A673 (cell line): Measurements from ENCODE around the gene YBX2. TPM values are rescaled to one million over a fixed set of nuclear protein-coding genes. Genes with fewer than 3 reads are reported as not detected.
"Not testable (repeated sequence)": the region's sequence is repeated elsewhere in the genome, so short reads cannot be mapped to it uniquely, and the experiment has no call there.

Source experiments
- BruUV-seq: library from RNA; stranded (reverse); fragments of 400-500 nt; replicated peaks from 2 replicates; lab custom pipeline; 2021; lab: Mats Ljungman, UMichigan
- CTCF ChIA-PET: fragments of 300-600 bp; sonication (Branson Sonifier 250); formaldehyde crosslinking; loops from one replicate; lab custom pipeline; 2022; ENCODE audit warnings: antibody characterized with exemption; lab: Charles Lee
- POLR2A ChIA-PET: fragments of 300-600 bp; sonication (Branson Sonifier 250); formaldehyde crosslinking; loops from one replicate; lab custom pipeline; 2022; ENCODE audit warnings: antibody characterized with exemption; ENCODE audit not compliant: low non-redundant PET; lab: Charles Lee
- DNase-seq: peaks from one replicate; pipeline ENCODE4 v3.0.0-alpha.2; 2015; ENCODE audit warnings: low spot score
- H3K27ac ChIP-seq: fragments of 200-600 bp; sonication (generic); 2 replicates; pipeline ENCODE4 v1.5.1; 2016; ENCODE audit warnings: mixed run types, low read depth, mild to moderate bottlenecking, mixed read lengths, antibody characterized with exemption, low read length; ENCODE audit not compliant: poor library complexity, severe bottlenecking
- H3K27me3 ChIP-seq: fragments of 200-600 bp; sonication (generic); replicated peaks from 2 replicates; pipeline ENCODE4 v1.6.1; 2017; ENCODE audit warnings: mixed run types, low read depth, mild to moderate bottlenecking, mixed read lengths, antibody characterized with exemption, low read length; ENCODE audit not compliant: insufficient read depth, poor library complexity
- H3K36me3 ChIP-seq: fragments of 200-600 bp; sonication (generic); 2 replicates; pipeline ENCODE4 v1.6.1; 2016; ENCODE audit warnings: mixed run types, mild to moderate bottlenecking, mixed read lengths, antibody characterized with exemption, low read length; ENCODE audit not compliant: insufficient read depth, poor library complexity, severe bottlenecking
- H3K4me1 ChIP-seq: fragments of 200-600 bp; sonication (generic); 2 replicates; pipeline ENCODE4 v1.6.1; 2017; ENCODE audit warnings: mixed run types, mild to moderate bottlenecking, mixed read lengths, antibody characterized with exemption, low read length; ENCODE audit not compliant: insufficient read depth, poor library complexity, severe bottlenecking
- H3K4me3 ChIP-seq: fragments of 200-600 bp; sonication (generic); 2 replicates; pipeline ENCODE4 v1.5.1; 2016; ENCODE audit warnings: low read depth, mixed run types, mild to moderate bottlenecking, mixed read lengths, low read length; ENCODE audit not compliant: poor library complexity, severe bottlenecking
- H3K9me3 ChIP-seq: fragments of 200-600 bp; sonication (generic); 2 replicates; pipeline ENCODE4 v1.6.1; 2016; ENCODE audit warnings: mixed run types, low read depth, mild to moderate bottlenecking, mixed read lengths, antibody characterized with exemption, low read length; ENCODE audit not compliant: poor library complexity, severe bottlenecking
- EZH2 ChIP-seq: fragments of 200-600 bp; sonication (generic); IDR thresholded peaks from 2 replicates; pipeline ENCODE4 v1.6.1; 2017; ENCODE audit warnings: borderline replicate concordance, low read depth, mild to moderate bottlenecking, mixed read lengths, antibody characterized with exemption, low read length; ENCODE audit not compliant: poor library complexity, severe bottlenecking
- intact Hi-C: fragments of 100-400 bp; cut with micrococcal nuclease; formaldehyde crosslinking; loops from one replicate; pipeline ENCODE4 v1.10.0; 2022; ENCODE audit not compliant: unreplicated experiment
- total RNA-seq: library from RNA; stranded (reverse); gene quantifications from 2 replicates; pipeline ENCODE4 v1.2.3, GENCODE V29; 2021
- TF ChIP-seq, protein P1 (sequence below): fragments of 300-800, 200-600 bp; sonication (generic); conservative IDR thresholded peaks from 2 replicates; pipeline ENCODE4 v1.5.1; 2017; ENCODE audit warnings: low read depth, mild to moderate bottlenecking, antibody characterized with exemption, low read length, moderate library complexity, mixed read lengths

Gene YBX2
- total RNA-seq, 1 experiment from 2014 or later = 0.77 TPM

DNA sequence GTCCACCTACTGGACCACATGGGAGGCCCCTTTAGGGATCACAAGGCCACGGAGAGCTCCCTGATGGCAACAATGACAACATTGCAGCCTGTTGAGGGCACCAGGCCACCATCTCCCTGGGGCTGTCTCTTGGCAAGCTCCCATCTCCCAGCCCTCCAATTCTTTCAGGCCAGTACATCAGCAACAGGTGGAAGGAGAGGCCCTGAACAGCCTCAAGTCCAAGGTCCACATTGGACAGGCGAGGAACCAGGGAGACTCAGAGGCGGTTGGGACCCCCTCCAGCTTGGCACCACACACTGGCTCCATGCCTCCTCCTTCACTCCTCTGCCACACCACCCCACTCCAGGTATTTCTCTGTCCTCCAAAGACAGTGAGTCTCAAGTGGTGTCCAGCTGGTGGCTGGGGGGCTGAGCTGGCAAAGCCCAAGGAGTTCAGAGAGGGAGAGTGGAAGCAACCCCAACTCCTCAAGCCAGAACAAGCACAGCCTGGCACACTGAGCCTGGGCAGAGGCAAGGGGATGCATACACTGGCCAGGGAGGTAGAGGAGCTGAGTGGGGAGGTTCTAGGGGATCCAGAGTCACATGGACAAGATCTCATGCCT, 40.6 kb upstream of the YBX2 start:
- no TSS peak for BruUV-seq
- DNase-seq = no peak
- no peak for TF ChIP-seq EZH2
- TF ChIP-seq, protein P1, sequence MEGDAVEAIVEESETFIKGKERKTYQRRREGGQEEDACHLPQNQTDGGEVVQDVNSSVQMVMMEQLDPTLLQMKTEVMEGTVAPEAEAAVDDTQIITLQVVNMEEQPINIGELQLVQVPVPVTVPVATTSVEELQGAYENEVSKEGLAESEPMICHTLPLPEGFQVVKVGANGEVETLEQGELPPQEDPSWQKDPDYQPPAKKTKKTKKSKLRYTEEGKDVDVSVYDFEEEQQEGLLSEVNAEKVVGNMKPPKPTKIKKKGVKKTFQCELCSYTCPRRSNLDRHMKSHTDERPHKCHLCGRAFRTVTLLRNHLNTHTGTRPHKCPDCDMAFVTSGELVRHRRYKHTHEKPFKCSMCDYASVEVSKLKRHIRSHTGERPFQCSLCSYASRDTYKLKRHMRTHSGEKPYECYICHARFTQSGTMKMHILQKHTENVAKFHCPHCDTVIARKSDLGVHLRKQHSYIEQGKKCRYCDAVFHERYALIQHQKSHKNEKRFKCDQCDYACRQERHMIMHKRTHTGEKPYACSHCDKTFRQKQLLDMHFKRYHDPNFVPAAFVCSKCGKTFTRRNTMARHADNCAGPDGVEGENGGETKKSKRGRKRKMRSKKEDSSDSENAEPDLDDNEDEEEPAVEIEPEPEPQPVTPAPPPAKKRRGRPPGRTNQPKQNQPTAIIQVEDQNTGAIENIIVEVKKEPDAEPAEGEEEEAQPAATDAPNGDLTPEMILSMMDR = no peak
- H3K27me3 ChIP-seq = no peaks in the 10 kb centered on the region
- H3K4me3 ChIP-seq = no peak overlapping the region
- H3K4me1 ChIP-seq = peaks cover 6% of the 10 kb centered on the region
- intact Hi-C loops = no loop called here
- no peaks in the 10 kb centered on the region for H3K36me3 ChIP-seq
- ChIA-PET CTCF (no interaction called here), POLR2A (interaction anchor here (0.6 kb wide), 1 partner anchor 61 kb away, joined by 4 read pairs; no protein-coding TSS in a partner anchor)
- no peak overlapping the region for H3K27ac ChIP-seq
- H3K9me3 ChIP-seq = no peaks in the 10 kb centered on the region

DNA sequence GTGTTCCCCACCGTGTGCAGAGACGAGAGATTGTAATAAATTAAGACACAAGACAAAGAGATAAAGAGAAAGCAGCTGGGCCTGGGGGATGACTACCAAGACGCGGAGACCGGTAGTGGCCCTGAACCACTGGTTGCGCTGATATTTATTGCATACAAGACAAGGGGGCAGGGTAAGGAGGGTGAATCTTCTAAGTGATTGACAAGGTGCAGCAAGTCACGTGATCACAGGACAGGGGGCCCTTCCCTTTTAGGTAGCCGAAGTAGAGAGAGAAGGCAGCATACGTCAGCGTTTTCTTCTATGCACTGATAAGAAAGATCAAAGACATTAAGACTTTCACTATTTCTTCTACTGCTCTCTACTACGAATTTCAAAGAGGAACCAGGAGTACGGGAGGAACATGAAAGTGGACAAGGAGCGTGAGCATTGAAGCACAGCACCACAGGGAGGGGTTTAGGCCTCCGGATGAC, 38.2 kb upstream of the YBX2 start:
- peaks cover 15% of the 10 kb centered on the region for H3K4me1 ChIP-seq
- DNase-seq, CTCF ChIA-PET, H3K36me3 ChIP-seq, intact Hi-C loops, POLR2A ChIA-PET, H3K4me3 ChIP-seq, BruUV-seq, H3K27me3 ChIP-seq, H3K9me3 ChIP-seq, H3K27ac ChIP-seq: not testable (repeated sequence)

DNA sequence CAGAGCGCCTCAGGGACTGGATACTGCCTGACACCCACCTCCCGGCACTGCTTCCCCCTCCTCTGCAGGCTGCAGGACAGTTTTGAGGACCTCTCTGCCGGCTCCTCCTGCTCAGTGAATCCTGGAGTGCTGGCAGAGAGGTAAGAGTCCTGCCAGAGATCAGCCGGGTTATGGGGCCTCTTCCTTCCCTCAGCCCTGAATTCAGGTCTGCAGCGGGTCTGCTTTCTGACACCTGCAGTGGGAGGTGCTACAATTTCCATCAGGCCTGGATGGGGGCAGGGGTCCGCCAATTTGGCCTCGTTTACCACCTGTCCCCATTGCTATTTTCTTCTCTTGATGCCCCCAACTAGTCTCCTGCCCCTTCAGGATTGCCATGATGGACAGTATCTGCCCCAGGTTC, 37.7 kb upstream of the YBX2 start:
- no peaks in the 10 kb centered on the region for H3K36me3 ChIP-seq
- H3K4me3 ChIP-seq = no peak overlapping the region
- DNase-seq = no peak
- H3K4me1 ChIP-seq = peaks cover 19% of the 10 kb centered on the region
- ChIA-PET CTCF (no interaction called here), POLR2A (no interaction called here)
- no peak overlapping the region for H3K27ac ChIP-seq
- H3K27me3 ChIP-seq = no peaks in the 10 kb centered on the region
- intact Hi-C loops = no loop called here
- BruUV-seq = no TSS peak
- no peak for TF ChIP-seq EZH2
- TF ChIP-seq, protein P1 = no peak
- no peaks in the 10 kb centered on the region for H3K9me3 ChIP-seq

DNA sequence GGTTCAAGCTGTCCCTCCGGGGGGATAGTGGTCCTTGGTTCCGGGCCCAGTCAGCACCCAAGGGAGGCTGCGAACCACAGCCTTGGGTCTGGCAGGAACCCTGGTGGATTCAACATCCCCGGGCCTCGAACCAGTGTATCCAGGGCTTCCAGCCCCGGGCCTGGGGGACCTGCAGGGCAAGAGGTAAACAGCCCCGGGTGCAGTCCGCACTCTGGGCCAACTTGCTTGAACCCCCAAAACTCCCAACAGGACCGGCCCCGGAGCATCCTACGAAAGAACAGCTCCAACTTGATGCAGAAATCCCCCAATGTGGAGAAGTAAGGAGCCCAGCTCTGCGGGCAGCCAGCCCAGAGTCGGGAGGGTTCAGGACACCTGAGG, 36.2 kb upstream of the YBX2 start:
- no peak for TF ChIP-seq EZH2
- TF ChIP-seq, protein P1 = no peak
- H3K4me3 ChIP-seq = peak overlapping the region; percentile 92
- ChIA-PET CTCF (interaction anchor here (0.6 kb wide), 1 partner anchor 116 kb away, joined by 3 read pairs; no protein-coding TSS in a partner anchor), POLR2A (no interaction called here)
- no peaks in the 10 kb centered on the region for H3K27me3 ChIP-seq
- peak overlapping the region; percentile 88 for H3K27ac ChIP-seq
- intact Hi-C loops = no loop called here
- no TSS peak for BruUV-seq
- H3K9me3 ChIP-seq = no peaks in the 10 kb centered on the region
- peaks cover 9% of the 10 kb centered on the region for H3K36me3 ChIP-seq
- H3K4me1 ChIP-seq = peaks cover 19% of the 10 kb centered on the region
- no peak for DNase-seq
